ENCODE data around the gene RTKN. TPM values are rescaled to one million over a fixed set of nuclear protein-coding genes. Genes with fewer than 3 reads are reported as not detected.

The RTKN gene
- total and polyA plus RNA-seq, 11 donors: 10.9 to 27.6 (median 16.6) TPM

DNA sequence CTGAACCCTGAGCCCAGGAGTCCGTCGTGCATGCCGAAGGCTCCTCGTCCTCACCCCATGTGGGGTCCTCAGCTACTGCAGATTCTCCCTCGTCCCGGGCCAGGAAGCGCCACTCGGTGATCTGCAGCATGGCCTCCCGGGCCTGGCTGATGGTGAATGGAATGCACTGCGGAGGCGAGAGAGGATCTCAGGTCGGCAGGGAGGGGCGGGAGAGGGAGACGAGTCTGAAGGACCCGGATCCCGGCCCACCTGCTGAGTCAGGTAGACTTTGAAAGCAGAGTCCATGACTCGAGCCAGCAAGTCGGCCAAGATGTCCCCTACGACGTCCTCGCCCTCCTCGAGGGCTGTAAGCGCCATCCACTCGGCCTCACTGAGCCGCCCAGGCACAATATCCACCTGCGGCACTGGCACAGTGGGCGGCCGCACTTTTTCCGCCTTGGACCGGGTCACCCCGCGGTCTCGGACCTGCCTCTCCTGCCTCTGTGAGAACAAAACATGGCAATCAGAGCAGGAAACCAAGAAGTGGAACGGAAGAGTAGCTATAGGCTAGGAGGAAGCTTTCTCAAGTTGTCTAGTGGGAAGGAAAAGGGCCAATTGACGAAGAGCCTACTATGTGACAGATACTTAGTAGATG is 25.9 kb downstream of the RTKN start:
- ATAC-seq (peak in 1 of 4 donors; percentile 6), DNase-seq (no peak)
- Histone ChIP-seq H3K27ac (peak overlapping the region in 8 of 12 donors; percentile 35 to 83 (median 63)), H3K9me3 (no peaks in the 10 kb centered on the region), H3K36me3 (no peaks in the 10 kb centered on the region), H3K4me3 (peak overlapping the region; percentile 42 to 77 (median 65)), H3K27me3 (no peaks in the 10 kb centered on the region), H3K4me1 (peaks cover 0 to 48% (median 23%) of the 10 kb centered on the region in 12 donors)
- 55 to 73% (median 59%) methylated on average over 34 to 35 of the region's 35 CpGs for WGBS, 4 donors
- TF ChIP-seq, protein P1, sequence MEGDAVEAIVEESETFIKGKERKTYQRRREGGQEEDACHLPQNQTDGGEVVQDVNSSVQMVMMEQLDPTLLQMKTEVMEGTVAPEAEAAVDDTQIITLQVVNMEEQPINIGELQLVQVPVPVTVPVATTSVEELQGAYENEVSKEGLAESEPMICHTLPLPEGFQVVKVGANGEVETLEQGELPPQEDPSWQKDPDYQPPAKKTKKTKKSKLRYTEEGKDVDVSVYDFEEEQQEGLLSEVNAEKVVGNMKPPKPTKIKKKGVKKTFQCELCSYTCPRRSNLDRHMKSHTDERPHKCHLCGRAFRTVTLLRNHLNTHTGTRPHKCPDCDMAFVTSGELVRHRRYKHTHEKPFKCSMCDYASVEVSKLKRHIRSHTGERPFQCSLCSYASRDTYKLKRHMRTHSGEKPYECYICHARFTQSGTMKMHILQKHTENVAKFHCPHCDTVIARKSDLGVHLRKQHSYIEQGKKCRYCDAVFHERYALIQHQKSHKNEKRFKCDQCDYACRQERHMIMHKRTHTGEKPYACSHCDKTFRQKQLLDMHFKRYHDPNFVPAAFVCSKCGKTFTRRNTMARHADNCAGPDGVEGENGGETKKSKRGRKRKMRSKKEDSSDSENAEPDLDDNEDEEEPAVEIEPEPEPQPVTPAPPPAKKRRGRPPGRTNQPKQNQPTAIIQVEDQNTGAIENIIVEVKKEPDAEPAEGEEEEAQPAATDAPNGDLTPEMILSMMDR (IDR thresholded peaks at IDR 0.05): no peak
- TF ChIP-seq POLR2A (IDR thresholded peaks at IDR 0.05): no peak
- intact Hi-C loops (cut with DNase I): loop anchor here in 2 of 10 donors (2.0 to 5.0 kb wide), 2 partner anchors 23 to 41 kb away; partner anchors contain the start of genes INO80B (in 1 of the 2) and WBP1 (in 1 of the 2)

DNA sequence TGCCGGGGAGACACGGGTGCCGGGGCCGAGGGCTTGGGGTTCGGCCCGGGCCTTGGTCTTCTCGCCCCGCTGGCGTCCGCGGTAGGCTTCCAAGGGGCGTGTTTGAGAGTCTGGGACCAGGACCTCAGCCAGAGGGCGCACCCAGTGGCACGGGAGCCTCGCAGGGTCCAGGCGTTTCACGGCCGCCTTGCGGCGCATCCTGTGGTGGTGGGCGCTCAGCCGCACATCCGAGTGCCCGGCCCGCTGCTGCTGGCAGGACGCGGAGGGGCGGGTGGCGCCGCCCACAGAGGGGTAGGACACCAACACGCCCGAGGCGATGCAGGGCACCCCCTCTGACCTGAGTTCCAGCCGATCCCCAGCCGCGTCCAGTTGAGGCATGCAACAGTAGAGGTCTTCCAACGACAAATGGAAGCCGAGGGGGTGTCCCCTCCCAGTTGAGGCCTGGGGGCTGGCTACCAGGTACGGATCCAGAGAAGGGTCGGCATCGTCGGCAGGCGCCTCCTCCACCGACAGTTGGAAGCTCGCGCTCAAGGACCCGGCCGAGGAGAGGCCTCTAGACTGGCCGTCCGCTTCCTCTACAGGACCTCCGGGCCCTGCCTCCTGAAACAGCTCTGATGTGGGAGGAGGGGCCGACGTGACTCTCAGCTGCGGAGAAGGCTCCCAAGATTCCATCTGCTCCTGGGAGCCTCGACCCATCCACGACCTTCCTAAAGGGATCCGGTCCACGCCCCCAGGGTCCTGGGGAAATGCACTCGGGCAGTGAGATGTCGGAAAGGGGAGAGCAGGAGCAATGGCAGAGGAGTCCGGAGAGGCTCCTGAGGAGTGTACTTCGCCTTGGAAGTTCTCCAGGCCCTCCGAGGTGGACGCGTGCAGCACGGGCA is 26.6 kb downstream of the RTKN start:
- peak; percentile 66 to 80 (median 69) for DNase-seq
- TF ChIP-seq POLR2A (IDR thresholded peaks at IDR 0.05): no peak
- TF ChIP-seq, protein P1 (IDR thresholded peaks at IDR 0.05): peak; percentile 23 to 69 (median 48)
- H3K4me1 ChIP-seq: peaks cover 0 to 43% (median 20%) of the 10 kb centered on the region in 12 donors
- H3K9me3 ChIP-seq: no peaks in the 10 kb centered on the region
- peak overlapping the region in 11 of 12 donors; percentile 36 to 83 (median 58) for H3K27ac ChIP-seq
- H3K36me3 ChIP-seq: no peaks in the 10 kb centered on the region
- intact Hi-C loops (cut with DNase I): loop anchor here in 2 of 10 donors (1.0 to 5.0 kb wide), 3 partner anchors 24 to 586 kb away; partner anchors contain the start of genes INO80B (in 1 of the 2) and WBP1 (in 1 of the 2)
- WGBS, 4 donors: 4 to 10% (median 8%) methylated on average over 38 to 66 of the region's 66 CpGs
- ATAC-seq: peak; percentile 51 to 81 (median 76)
- H3K27me3 ChIP-seq: no peaks in the 10 kb centered on the region
- peak overlapping the region; percentile 42 to 77 (median 65) for H3K4me3 ChIP-seq

DNA sequence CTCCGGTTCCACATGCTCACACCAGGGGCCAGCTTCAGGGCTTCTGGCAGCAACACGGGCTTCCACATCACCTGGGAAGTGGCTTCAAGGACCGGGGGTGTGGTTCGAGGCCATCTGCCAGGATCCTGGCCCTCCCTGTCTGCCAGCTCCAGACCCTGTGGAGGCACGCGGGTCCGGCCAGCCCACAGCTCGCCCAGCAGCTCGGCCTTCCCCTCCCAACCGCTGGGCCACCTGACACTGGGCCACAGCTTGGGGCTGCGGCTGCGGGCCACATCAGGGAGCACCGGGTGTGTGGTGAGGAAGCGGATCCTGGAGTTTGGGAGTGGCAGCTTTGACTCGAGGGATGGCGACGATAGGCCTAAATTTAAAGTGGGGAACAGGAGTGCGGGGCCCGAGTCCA is 27.3 kb downstream of the RTKN start:
- 42 to 49% (median 47%) methylated on average over 15 to 19 of the region's 19 CpGs for WGBS, 4 donors
- intact Hi-C loops (cut with DNase I): loop anchor here in 1 of 10 donors (1.0 to 2.0 kb wide), 2 partner anchors 24 to 585 kb away; no protein-coding TSS in a partner anchor

More for the DNA sequence above, 27.3 kb downstream of the RTKN start:
- H3K4me1 ChIP-seq: peaks cover 0 to 43% (median 20%) of the 10 kb centered on the region in 12 donors
- peak overlapping the region in 10 of 12 donors; percentile 10 to 83 (median 61) for H3K27ac ChIP-seq
- DNase-seq (no peak), ATAC-seq (peak in 3 of 4 donors; percentile 6 to 19 (median 13))
- H3K36me3 ChIP-seq: no peaks in the 10 kb centered on the region
- H3K9me3 ChIP-seq: no peaks in the 10 kb centered on the region
- no peak for TF ChIP-seq POLR2A (IDR thresholded peaks at IDR 0.05)
- TF ChIP-seq, protein P1 (IDR thresholded peaks at IDR 0.05): no peak
- peak overlapping the region; percentile 42 to 77 (median 65) for H3K4me3 ChIP-seq
- no peaks in the 10 kb centered on the region for H3K27me3 ChIP-seq

All from heart left ventricle (tissue), 16 donors.